T-helper 9 cell (primary cell): ENCODE measurements around the gene C14orf132.

Source experiments
- DNase-seq: peaks from one replicate; pipeline ENCODE4 v3.0.0-alpha.2; 2020

C14orf132 gene

GRCh38 chr14:96084796-96085195 is 45.6 kb downstream of the C14orf132 start:
- DNase-seq = no peak

GRCh38 chr14:96085369-96085768 is 46.2 kb downstream of the C14orf132 start:
- DNase-seq = no peak

- DNase-seq = no peak
Observed at GRCh38 chr14:96086032-96086431, 46.9 kb downstream of the C14orf132 start.

- no peak for DNase-seq
Observed at GRCh38 chr14:96086574-96087077, 47.5 kb downstream of the C14orf132 start.

- DNase-seq = no peak
Observed at GRCh38 chr14:96088074-96088473, 48.9 kb downstream of the C14orf132 start.

- no peak for DNase-seq
Observed at GRCh38 chr14:96088481-96088880, 49.3 kb downstream of the C14orf132 start.

- DNase-seq = no peak
Observed at GRCh38 chr14:96088911-96089310, 49.7 kb downstream of the C14orf132 start.

- no peak for DNase-seq
Observed at GRCh38 chr14:96089401-96089800, 50.2 kb downstream of the C14orf132 start.

GRCh38 chr14:96090441-96091148 is 51.4 kb downstream of the C14orf132 start:
- no peak for DNase-seq

- no peak for DNase-seq
Observed at GRCh38 chr14:96091149-96091693, 52.1 kb downstream of the C14orf132 start.

- no peak for DNase-seq
Observed at GRCh38 chr14:96091941-96092411, 52.8 kb downstream of the C14orf132 start.

- DNase-seq = no peak
Observed at GRCh38 chr14:96092936-96093335, 53.8 kb downstream of the C14orf132 start.

GRCh38 chr14:96094211-96094610 is 55.0 kb downstream of the C14orf132 start:
- DNase-seq = no peak

GRCh38 chr14:96094656-96095055 is 55.5 kb downstream of the C14orf132 start:
- no peak for DNase-seq

GRCh38 chr14:96095058-96095457 is 55.9 kb downstream of the C14orf132 start:
- DNase-seq = no peak

GRCh38 chr14:96095581-96096476 is 56.7 kb downstream of the C14orf132 start:
- no peak for DNase-seq

- DNase-seq = no peak
Observed at GRCh38 chr14:96096639-96097610, 57.8 kb downstream of the C14orf132 start.

- DNase-seq = no peak
Observed at GRCh38 chr14:96097752-96098151, 58.6 kb downstream of the C14orf132 start.

GRCh38 chr14:96098309-96098998 is 59.3 kb downstream of the C14orf132 start:
- DNase-seq = no peak

GRCh38 chr14:96098999-96099335 is 59.8 kb downstream of the C14orf132 start:
- DNase-seq = no peak
